DOHH2 (cell line): Measurements from ENCODE around the gene SBK3.

Source experiments
- EZH2phosphoT487 ChIP-seq: fragments of 200-600 bp; sonication (generic); IDR thresholded peaks from 2 replicates; pipeline ENCODE4 v1.6.1; 2017; ENCODE audit warnings: borderline replicate concordance, mild to moderate bottlenecking, antibody characterized with exemption, low read length, moderate library complexity, mixed read lengths
- TF ChIP-seq, protein P1 (sequence below): fragments of 200-600 bp; sonication (generic); IDR thresholded peaks from one replicate; pipeline ENCODE4 v1.5.1; 2014; ENCODE audit warnings: antibody characterized with exemption, mild to moderate bottlenecking, low read depth, low read length; ENCODE audit not compliant: poor library complexity, severe bottlenecking

DNA sequence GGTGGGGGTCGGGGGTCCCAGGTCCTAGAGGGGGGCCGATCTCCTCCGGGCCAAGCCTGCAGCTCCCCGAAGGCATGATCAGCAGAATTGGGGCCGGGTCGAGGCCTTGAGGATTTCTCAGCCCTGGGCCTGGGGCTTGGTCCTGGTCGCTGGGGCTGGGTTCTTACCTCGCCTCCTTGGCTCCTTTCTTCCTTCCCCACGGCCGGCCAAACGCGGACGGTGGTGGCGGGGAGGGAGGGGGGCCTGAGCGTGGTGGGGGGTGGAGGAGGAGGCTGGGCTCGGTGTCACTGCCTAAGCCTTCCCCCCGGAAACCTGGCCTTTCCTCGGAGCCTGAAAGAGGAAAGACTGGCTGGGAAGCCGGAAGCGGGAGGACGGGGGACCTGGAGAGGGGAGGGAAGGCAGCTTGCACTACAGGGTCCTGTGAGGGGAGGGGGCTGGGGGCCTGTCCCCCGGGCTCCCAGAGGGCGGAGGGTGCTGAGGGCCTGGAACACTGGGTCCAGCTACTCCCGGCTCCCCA, 35.3 kb upstream of the SBK3 start, which contains the start of gene ZNF579:
- TF ChIP-seq, protein P1, sequence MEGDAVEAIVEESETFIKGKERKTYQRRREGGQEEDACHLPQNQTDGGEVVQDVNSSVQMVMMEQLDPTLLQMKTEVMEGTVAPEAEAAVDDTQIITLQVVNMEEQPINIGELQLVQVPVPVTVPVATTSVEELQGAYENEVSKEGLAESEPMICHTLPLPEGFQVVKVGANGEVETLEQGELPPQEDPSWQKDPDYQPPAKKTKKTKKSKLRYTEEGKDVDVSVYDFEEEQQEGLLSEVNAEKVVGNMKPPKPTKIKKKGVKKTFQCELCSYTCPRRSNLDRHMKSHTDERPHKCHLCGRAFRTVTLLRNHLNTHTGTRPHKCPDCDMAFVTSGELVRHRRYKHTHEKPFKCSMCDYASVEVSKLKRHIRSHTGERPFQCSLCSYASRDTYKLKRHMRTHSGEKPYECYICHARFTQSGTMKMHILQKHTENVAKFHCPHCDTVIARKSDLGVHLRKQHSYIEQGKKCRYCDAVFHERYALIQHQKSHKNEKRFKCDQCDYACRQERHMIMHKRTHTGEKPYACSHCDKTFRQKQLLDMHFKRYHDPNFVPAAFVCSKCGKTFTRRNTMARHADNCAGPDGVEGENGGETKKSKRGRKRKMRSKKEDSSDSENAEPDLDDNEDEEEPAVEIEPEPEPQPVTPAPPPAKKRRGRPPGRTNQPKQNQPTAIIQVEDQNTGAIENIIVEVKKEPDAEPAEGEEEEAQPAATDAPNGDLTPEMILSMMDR: no peak
- TF ChIP-seq EZH2phosphoT487: no peak
